Smooth muscle cell of trachea (primary cell): ENCODE results near the gene GPR153. TPM values are rescaled to one million over a fixed set of nuclear protein-coding genes. Genes with fewer than 3 reads are reported as not detected.

Experiments
- total RNA-seq: library from RNA; depleted of rRNA; stranded (reverse); fragments of >200 nt; gene quantifications from 2 replicates; pipeline ENCODE4 v1.2.1, GENCODE V29; 2014

The GPR153 gene
- 6.4 and 26.5 TPM in 2 replicates for total RNA-seq

DNA sequence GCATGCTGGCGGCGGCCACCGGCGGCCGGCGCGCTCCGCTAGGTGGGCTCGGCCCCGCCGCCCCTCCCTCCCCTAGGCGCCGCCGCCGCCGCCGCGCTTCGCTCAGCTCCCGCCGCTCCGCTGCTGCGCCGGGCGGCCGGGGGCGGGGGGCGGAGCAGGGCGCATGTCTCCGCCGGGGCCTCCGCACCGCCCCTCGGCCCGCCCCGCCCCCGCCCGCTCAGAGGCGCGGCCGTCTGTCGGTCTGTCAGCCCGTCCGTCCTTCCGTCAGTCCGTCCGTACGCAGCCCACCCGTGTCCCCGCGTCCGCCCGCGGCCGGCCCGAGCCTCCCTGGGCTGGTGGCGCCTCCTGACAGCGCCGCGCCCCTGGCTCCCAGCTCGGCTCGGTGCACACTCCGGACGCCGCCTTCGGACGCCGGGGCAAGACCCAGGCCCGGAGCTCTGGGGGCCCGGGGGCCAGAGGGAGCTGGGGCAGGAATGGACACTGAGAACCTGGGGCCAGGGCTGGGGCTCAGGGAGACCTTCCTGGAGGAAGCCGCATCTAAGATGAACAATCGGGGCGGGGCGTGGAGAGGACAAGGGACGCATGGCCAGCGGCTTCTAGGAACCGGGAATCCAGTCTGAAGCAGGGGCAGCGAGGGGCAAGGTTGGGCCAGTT lies at the start of gene GPR153:
Gene GPR153 (minus strand): TSS at position 138 of the 654 bp plus-strand sequence. CDS start 6,193 bp downstream, outside the sequence.

DNA sequence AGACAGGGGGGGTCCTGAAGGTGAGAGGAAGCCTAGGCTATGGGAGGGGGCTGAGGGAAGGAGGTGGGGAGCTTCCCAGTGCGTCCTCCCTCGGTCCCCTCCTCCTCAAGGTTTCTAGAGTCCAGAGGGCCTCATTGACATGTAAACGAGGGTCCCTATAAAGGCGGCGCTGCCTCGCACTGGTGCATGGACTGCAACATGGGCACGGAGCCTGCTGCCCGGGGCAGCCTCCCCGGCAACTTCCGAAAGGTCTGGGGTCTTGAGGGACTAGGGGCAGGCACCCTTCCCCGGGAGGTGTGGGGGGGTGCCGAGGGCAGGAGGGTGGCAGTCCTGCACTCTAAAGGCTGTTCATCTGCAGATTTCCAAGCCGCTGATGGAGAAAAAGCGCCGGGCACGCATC lies 16.9 kb downstream of the GPR153 start, which contains the start of gene HES3:
Gene HES3 (plus strand): TSS at position 187 of the 400 bp plus-strand sequence. CDS start 187 bp downstream, at position 374.

DNA sequence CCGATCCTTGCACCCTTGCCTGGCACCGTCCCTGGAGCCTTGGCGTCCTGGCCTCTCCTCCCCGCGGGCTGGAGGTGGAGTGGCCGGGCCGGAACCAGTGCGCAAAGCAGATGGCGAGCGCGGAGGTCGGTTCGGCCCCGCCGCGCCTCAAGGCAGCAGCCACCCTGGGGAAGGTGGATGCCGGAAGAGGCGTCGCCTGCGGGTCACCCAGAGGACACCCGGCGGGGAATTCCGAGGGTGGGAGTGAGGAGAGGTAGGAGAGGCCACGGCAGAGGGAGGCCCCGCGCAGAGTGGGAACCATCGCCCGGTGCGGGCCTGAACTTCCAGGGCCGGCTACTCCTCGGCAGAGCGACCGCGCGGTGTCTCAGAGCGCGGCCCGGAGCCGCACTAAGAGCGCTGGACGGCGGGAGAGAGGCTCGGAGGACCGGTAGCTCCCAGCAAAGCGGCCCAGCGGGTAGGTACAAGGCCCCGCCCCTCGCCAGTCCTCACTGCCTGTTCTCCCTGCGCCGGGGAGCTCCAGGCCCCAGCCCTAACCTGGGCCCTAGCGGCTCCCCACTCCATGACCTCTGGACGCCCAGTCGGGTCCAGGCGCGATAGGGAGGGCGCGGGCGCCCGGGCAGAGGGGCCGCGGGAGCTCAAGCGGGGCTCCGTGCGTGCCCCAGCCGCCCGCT lies 54.9 kb downstream of the GPR153 start, which contains the start of gene RNF207:
Gene RNF207 (plus strand): TSS at position 271 of the 671 bp plus-strand sequence. CDS start 417 bp downstream, outside the sequence.

DNA sequence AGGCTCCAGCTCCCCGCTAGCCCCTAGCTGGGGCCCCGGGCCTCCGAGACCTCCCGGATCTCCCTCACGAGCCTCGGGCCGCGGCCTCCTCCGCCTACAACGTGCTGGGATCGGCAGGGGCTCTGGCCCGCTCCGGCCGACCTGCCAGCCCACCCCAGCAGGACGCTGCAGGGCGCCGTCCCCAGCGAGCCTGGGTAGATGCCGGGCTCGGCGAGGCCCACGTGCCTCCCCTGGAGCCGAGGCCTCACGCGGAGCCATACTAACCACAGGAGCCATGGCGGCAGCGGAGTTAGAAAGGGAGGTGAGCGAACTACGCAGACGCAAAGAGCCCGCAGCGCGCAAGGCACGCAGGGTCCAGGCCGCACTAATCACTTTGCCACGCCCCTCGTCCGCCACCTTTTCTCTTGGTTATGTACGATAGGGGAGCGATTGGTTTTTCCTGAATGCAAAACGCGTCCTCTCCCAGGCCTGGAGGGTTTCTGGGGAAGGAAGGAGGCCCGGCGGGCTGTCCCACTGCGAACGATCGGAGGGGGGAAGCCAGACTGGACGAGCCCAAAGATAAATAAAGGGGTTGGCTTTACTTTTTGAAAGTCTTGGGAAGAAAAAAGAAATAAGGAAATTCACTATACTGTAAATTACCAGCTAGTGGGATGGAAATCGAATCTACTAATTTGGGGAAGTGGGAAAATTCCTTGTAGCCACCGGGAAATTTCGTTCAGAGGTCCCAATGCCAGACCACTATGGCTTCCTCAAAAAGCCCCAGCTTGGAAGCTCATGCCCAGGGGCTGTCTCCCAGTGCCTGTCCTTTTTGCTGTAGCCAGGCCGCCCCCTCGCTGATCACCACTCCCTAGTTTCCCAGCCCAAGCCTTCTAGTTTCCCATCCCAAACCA lies 61.4 kb downstream of the GPR153 start, which contains the start of gene RPL22:
Gene RPL22 (minus strand): TSS at position 298 of the 890 bp plus-strand sequence. CDS start 22 bp downstream, at position 276.

Other genes starting within 250 kb of the GPR153 start
- gene KCNAB2, start 215.2 kb downstream of the GPR153 start, total RNA-seq = 3.3 and 5.5 TPM in 2 replicates
- under 0.01 and 0.15 TPM in 2 replicates for gene CHD5, start 80.8 kb downstream of the GPR153 start, total RNA-seq
- gene RPL22, start 61.5 kb downstream of the GPR153 start, total RNA-seq = 130 and 139 TPM in 2 replicates
- gene RNF207, start 55.0 kb downstream of the GPR153 start, total RNA-seq = 6.8 and 17.5 TPM in 2 replicates
- gene ICMT, start 25.1 kb downstream of the GPR153 start, total RNA-seq = 86.5 and 89.5 TPM in 2 replicates
- not detected in 2 replicates for gene HES3, start 16.9 kb downstream of the GPR153 start, total RNA-seq
- 31.8 and 37.4 TPM in 2 replicates for gene ACOT7, start 132.7 kb upstream of the GPR153 start, total RNA-seq
- 0.15 and 1.3 TPM in 2 replicates for gene HES2, start 158.8 kb upstream of the GPR153 start, total RNA-seq
- under 0.01 and 0.44 TPM in 2 replicates for gene ESPN, start 163.7 kb upstream of the GPR153 start, total RNA-seq
- 1.0 and 4.5 TPM in 2 replicates for gene TNFRSF25, start 205.1 kb upstream of the GPR153 start, total RNA-seq
- 4.4 and 10.3 TPM in 2 replicates for gene PLEKHG5, start 230.6 kb upstream of the GPR153 start, total RNA-seq